GM19438 (cell line): ENCODE measurements around the gene FBXW11.
"Not testable (repeated sequence)": the region's sequence is repeated elsewhere in the genome, so short reads cannot be mapped to it uniquely, and the experiment has no call there.

Experiments
- ATAC-seq: cut with Tn5 transposase; IDR thresholded peaks from one replicate; pipeline ENCODE4 v1.9.1; 2021; ENCODE audit warnings: low read depth; ENCODE audit not compliant: unreplicated experiment

FBXW11 gene

DNA sequence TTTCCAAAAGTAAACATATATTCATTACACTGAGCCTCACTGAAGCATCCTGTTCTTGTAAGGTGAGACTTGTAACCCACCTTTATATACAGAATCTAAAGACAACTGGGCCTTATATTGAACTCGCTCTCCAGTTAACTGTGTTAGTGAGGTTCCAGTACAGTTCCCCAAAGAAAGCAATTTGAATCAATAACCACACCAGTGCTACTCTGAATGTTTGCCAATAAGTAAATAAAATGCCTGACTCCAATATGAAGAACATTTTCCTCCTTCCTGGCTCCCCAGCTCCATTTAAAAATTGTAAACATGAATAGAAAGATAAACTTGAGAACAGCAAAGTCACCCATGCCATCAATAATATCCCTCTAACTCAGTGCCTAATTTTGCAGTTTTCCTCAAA is 50.1 kb downstream of the FBXW11 start:
- no peak for ATAC-seq

GRCh38 chr5:171955761-171956160 is 50.7 kb downstream of the FBXW11 start:
- ATAC-seq, result no peak

DNA sequence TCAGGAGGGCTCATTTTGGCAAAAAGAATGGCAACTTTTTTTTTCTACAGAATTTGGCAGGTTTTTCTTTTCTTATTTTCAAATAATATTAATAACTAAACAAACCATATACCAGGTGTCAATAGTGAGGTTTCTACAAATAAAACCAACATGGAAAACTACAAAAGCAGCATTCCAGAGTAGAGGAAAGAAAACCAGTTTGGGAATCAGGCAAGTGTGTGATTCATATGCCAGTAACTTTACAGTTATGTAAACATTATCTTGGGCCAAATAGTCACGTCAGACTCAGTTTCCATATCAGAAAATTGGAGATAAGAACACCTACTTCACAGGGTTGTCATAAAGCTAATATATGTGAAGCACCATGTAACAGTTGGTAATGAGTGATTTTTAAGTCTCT is 51.7 kb downstream of the FBXW11 start:
- ATAC-seq, result no peak

DNA sequence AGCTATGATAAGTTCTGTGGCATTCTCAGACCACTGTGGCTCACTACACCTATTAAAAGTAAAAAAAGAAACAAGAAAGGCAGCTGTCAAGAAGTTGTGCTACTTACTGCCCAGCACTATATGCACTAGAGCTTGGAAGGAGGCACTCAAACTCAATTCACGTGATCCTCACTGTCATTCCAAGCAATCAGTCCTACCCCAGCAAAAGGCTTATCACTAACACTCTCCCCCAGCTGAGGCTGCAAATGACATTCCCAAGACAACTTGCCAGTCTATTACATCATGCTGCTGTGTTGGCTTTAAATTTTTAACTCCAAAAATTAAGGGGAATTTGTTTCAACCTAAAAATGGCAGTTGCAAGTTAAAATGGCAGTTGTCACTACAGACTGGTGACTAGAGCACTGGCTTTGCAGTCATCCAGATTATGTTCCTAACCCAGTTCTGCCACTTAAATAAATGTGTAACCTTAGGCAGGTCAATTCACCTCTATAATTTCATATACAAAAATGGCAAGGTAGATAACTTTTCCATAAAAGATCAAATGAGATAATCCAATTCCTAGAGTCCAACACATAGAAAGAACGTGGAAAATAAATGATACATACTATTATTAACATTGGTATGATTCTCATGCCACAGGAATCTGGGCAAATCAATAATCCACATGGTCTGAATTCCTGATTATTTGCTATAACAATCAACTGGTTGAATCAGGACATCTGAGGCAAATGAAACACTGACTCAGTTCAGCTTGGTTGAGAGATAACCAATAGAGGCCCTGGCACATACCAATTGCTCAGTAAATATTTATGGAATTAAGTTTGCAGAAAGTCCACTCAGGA is 52.4 kb downstream of the FBXW11 start:
- ATAC-seq, result no peak

DNA sequence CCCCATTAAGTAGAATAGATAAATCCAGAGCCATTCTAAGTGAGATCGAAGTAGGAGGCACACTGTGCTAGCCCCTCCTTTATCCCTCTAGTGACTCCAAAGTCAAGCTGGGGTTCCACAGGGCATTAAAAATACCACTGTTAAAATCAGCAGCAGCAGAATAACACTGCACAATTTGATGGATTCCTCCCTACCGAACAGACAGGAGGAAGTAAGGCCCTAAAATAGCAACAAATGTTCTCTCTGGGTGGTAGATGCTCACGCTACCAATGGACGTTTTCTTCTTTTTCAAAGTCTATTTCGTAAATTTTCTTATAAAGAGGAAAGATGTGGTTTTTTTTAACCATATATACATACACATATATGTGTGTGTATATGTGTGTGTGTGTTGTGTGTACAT is 54.4 kb downstream of the FBXW11 start:
- ATAC-seq, result no peak

GRCh38 chr5:171951218-171951617 is 55.2 kb downstream of the FBXW11 start:
- no peak for ATAC-seq

DNA sequence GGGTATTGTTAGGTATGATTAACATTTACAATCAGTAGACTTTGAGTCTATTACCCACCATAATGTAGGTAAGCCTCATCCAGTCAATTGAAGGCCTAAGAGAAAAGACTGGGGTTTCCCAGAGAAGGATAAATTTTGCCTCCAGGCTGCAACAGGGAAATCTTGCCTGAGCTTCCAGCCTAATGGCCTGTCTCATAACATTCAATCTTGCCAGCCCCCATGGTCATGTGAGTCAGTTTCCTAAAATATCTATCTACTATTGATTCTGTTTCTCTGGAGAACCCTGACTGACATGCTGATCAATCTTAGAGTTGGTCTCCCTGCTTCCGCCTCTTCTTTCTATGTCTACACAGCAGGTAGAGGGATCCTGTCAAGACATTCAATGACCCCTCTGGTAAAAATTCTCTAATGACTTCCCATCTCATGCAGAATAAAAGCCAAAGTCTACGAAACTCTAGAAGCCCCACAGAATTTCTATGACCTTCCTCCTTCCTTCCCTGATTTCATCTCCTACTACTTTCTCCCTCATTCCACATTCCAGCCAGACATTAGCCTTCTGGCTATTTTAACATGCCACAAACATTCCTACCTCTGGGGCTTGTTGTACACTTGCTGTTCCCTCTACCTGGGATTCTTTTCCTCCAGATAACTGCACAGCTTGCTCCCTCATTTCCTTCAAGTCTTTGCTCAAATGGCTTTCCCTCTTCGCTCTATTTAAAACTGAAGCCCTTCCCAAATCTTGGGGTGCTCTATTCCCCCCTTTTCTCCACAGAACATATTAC is 60.2 kb downstream of the FBXW11 start:
- ATAC-seq, result no peak

- no peak for ATAC-seq
These were observed 61.0 kb downstream of the FBXW11 start for GRCh38 chr5:171945476-171945875.

- ATAC-seq, result no peak
These were observed 61.4 kb downstream of the FBXW11 start for GRCh38 chr5:171945066-171945465.

GRCh38 chr5:171942112-171942516 is 64.3 kb downstream of the FBXW11 start:
- not testable (repeated sequence) for ATAC-seq

DNA sequence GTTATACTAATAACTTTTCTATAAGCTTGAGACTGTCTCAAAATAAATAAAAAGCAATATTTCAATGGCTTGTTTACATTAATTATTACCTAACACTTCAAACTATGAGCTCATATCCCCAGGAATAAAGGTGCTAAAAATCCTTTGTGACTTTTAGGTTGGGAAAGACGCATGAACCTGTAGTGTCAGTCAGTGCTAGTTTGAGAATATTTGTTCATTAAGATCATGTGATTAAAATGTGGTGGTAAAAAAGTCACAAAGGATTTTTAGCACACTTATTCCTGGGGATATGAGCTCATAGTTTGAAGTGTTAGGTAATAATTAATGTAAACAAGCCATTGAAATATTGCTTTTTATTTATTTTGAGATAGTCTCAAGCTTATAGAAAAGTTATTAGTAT is 64.8 kb downstream of the FBXW11 start:
- not testable (repeated sequence) for ATAC-seq

DNA sequence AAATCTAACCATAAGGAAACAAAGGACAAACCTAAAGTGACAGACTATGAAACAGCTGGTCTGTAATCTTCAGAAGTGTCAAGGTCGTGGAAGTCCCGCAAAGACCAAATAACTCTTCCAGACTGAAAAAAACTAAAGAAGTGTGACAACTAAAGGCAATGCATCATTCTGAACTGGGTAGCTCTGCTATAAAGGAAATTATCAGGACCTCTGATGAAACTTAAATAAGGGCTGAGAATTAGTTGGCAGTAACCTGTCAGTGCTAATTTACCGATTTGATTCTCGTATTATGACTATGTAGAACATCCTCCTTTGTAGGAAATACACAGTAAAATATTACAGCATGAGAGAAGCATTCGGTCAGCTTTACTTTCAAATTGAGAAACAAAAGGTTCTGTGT is 65.2 kb downstream of the FBXW11 start:
- ATAC-seq, result not testable (repeated sequence)

GRCh38 chr5:171939951-171940350 is 66.5 kb downstream of the FBXW11 start:
- no peak for ATAC-seq

DNA sequence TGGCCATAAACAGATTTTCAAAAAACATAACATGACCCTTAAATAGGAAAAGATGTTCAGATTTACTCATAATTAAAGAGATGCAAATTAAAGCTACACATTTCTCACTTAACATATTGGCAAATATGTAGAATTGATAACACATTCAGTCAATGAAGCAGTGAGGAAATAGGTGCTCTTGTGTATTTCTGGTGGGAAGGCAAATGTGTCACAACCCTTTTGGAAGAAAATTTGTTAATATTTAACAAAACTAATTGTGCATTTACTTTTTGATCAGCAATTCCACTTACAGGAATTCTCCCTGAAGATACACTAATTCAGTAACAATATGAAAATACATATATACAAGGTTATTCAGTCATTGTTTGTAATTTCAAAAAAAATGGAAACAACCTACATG is 68.1 kb downstream of the FBXW11 start:
- ATAC-seq, result no peak

- ATAC-seq, result no peak
These were observed 69.1 kb downstream of the FBXW11 start for GRCh38 chr5:171937351-171937750.

DNA sequence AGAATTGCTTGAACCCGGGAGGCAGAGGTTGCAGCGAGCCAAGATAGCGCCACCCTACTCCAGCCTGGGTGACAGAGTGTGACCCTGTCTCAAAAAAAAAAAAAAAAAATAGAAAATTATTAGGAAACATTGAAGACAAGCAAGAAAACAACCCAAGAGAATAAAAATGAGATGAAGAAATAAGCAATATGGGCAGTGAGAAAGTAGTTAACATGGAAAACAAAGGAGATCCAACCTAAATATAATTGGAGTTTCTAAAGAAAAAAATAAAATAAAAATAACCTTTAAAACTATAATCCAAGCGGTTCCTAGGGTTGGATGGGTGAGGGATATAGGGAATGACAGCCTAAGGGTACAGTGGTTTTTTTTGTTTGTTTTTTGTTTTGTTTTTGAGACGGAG is 71.9 kb downstream of the FBXW11 start:
- no peak for ATAC-seq

DNA sequence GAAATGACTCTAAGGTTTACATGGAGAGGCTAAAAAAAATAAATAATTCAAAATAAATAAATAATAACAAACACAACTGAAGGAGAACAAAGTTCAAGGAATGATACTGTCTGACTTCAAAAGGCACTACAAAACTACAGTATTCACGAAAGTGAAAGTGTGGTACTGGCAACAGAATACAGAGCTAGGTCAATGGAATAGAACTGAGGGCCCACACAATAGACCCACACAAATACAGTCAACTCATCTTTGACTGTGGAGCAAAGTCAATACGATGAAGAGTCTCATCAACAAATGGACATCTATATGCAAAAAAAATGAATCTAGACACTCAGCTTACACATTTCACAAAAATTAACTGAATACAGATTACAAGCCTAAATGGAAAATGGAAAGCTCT is 75.3 kb downstream of the FBXW11 start:
- ATAC-seq, result no peak

DNA sequence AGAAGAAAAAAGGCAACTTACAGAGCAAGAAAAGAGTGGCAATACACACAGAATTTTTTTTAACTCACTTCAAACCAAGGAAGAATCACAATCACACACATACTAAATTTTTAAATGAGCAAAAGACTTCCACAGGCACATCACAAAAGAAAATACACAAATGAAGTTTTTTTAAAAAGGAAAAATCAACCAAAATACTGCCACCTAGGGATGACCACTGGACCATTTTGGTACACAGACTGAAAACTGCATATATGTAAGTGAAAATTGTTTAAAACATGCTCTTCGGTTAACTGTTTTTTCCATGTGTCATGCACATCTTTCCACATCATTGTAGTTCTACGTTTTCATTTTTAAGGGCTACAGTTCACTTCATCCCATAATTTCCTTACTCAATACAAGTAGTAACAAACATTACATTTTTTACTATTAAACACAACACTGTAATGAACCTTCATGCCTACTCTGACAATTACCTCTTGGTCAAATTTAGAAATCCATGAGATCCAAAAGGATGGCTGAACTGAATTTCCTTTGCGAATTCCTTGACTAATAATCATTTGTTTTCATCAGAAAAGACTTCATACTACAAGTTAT is 79.0 kb downstream of the FBXW11 start:
- ATAC-seq, result no peak

DNA sequence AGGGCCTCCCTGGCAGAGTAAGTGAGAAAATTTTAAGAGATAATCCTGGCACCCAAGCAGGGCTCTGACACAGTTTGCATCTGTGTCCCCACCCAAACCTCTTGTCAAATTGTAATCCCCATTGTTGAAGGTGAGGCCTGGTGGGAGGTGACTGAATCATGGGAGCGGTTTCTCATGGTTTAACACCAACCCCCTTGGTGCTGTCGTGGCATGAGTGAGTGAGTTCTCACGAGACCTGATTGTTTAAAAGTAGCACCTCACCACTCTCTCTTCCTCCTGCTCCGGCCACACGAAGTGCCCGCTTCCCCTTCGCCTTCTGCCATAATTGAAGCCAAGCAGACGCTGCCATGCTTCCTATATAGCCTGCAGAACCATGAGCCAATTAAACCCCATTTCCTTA is 80.1 kb downstream of the FBXW11 start:
- ATAC-seq, result no peak

DNA sequence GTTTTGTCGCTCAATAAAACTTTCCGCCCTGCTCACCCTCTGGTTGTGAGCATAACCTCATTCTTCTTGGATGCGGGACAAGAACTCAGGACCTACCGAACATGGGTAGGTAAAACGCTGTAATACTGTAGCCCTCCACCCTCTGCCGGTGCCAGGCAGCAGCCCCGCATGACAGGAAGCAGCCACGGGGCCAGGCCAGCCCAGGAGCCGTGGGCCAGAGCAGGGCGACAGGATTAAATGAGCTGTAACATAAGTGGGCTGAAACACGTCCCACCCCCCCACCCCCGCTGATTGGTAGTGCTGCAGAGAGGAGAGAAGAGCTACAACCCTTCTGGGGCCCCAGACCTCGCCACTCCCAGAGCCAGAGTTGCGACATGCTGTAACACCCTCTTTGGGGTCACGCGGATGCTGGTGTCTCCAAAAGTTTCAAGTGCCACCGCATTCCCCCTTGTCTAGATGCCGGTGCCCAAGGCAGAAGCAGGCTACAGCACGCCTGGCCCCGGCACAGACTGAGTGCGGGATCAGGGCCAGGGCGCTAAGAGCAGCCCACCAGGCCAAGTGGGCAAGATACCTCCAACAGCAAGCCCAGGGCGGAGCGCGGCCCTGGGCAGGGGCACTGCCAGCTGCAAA is 81.8 kb downstream of the FBXW11 start:
- no peak for ATAC-seq

DNA sequence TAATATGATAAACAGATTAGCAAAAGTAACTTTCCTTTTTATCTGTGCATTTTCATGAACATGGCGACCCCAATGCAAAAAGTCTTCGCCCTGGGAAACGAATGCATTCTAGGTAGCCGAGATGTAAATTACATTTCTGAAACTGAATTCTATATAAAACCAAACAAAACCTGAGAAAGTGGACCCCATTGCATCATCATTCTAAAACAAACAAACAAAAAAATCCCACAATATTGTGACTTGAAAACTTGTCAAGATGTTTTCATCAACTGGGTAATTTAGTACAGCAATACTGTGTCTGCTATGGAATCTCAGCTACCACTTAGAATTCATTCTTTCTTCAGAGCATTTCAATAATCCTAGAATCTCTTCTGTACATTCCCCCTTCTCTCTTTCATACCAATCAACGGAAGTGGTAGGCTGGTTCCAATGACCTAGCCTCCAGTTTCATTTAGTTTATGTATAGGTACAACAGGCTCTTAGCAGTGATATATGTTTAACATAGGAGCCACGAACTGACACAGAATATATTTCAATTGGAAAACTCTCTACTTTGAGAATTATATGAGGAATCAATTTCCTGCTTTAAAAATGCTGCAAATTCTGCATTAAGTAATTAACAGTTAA is 85.6 kb downstream of the FBXW11 start:
- ATAC-seq, result no peak
